ENCODE results near the gene SPTBN1. TPM values are rescaled to one million over a fixed set of nuclear protein-coding genes. Genes with fewer than 3 reads are reported as not detected.

Gene SPTBN1
- total RNA-seq, 4 donors from 2014 or later, result 65.0 to 217 (median 85.3) TPM

DNA sequence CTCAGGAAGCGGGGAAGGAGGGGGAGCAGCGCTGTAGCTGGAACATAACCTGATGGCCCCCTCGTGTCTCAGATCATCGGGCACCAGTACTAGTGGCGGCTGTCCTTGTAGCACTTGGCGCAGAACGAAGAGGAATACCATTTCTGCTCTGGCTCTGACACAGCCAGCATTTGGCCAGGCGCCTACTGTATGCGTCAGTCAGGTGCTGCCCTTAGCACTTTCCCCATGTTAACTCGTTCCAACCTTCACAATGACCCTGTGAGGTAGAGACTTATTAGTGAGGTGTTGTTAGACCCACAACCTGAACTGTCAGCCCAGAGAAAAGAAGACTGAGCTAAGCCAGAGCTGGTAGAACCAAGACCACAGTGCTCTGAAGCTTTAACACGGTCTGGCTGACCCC, 219.6 kb downstream of the SPTBN1 start:
- Histone ChIP-seq H3K27me3 (no peaks in the 10 kb centered on the region), H3K4me3 (no peak overlapping the region), H3K9me3 (no peaks in the 10 kb centered on the region), H3K36me3 (peaks cover 0 to 5% (median 0%) of the 10 kb centered on the region in 3 donors), H3K4me1 (peaks cover 20 to 55% (median 28%) of the 10 kb centered on the region in 3 donors), H3K27ac (peak overlapping the region in 1 of 4 donors; percentile 94)
- DNase-seq, result no peak
- 19 to 48% methylated on average over 11 of the region's 11 CpGs for WGBS, 2 donors
- TF ChIP-seq POLR2A (IDR thresholded peaks at IDR 0.05), result no peak
- TF ChIP-seq, protein P1, sequence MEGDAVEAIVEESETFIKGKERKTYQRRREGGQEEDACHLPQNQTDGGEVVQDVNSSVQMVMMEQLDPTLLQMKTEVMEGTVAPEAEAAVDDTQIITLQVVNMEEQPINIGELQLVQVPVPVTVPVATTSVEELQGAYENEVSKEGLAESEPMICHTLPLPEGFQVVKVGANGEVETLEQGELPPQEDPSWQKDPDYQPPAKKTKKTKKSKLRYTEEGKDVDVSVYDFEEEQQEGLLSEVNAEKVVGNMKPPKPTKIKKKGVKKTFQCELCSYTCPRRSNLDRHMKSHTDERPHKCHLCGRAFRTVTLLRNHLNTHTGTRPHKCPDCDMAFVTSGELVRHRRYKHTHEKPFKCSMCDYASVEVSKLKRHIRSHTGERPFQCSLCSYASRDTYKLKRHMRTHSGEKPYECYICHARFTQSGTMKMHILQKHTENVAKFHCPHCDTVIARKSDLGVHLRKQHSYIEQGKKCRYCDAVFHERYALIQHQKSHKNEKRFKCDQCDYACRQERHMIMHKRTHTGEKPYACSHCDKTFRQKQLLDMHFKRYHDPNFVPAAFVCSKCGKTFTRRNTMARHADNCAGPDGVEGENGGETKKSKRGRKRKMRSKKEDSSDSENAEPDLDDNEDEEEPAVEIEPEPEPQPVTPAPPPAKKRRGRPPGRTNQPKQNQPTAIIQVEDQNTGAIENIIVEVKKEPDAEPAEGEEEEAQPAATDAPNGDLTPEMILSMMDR (IDR thresholded peaks at IDR 0.05), result no peak
- intact Hi-C loops (cut with DNase I), result no loop called here

- Histone ChIP-seq H3K36me3 (no peaks in the 10 kb centered on the region), H3K4me1 (peaks cover 20 to 46% (median 28%) of the 10 kb centered on the region in 3 donors), H3K4me3 (no peak overlapping the region), H3K9me3 (no peaks in the 10 kb centered on the region), H3K27me3 (no peaks in the 10 kb centered on the region), H3K27ac (no peak overlapping the region)
- intact Hi-C loops (cut with DNase I), result no loop called here
- no peak for DNase-seq
- WGBS, 2 donors, result 67 to 100% methylated on average over 1 to 2 of the region's 2 CpGs
- no peak for TF ChIP-seq POLR2A (IDR thresholded peaks at IDR 0.05)
- TF ChIP-seq, protein P1 (IDR thresholded peaks at IDR 0.05), result no peak
Observed at GRCh38 chr2:54676656-54677055, 220.5 kb downstream of the SPTBN1 start.

GRCh38 chr2:54677476-54678265, 221.5 kb downstream of the SPTBN1 start:
- TF ChIP-seq POLR2A (IDR thresholded peaks at IDR 0.05), result no peak
- TF ChIP-seq, protein P1 (IDR thresholded peaks at IDR 0.05), result no peak
- DNase-seq, result no peak
- Histone ChIP-seq H3K36me3 (no peaks in the 10 kb centered on the region), H3K9me3 (no peaks in the 10 kb centered on the region), H3K27ac (no peak overlapping the region), H3K27me3 (no peaks in the 10 kb centered on the region), H3K4me1 (peaks cover 16 to 36% (median 21%) of the 10 kb centered on the region in 3 donors), H3K4me3 (no peak overlapping the region)
- 77 to 90% methylated on average over 4 to 6 of the region's 6 CpGs for WGBS, 2 donors
- intact Hi-C loops (cut with DNase I), result no loop called here

- H3K4me1 ChIP-seq, result peaks cover 5 to 25% (median 13%) of the 10 kb centered on the region in 3 donors
- H3K9me3 ChIP-seq, result no peaks in the 10 kb centered on the region
- no peak overlapping the region for H3K27ac ChIP-seq
- WGBS, 2 donors, result 84 to 86% methylated on average over 3 of the region's 3 CpGs
- no peaks in the 10 kb centered on the region for H3K36me3 ChIP-seq
- H3K27me3 ChIP-seq, result no peaks in the 10 kb centered on the region
- no peak for DNase-seq
- intact Hi-C loops (cut with DNase I), result no loop called here
- H3K4me3 ChIP-seq, result no peak overlapping the region
- TF ChIP-seq POLR2A (IDR thresholded peaks at IDR 0.05), result no peak
- TF ChIP-seq, protein P1 (IDR thresholded peaks at IDR 0.05), result no peak
Observed at GRCh38 chr2:54678719-54679118, 222.6 kb downstream of the SPTBN1 start.

DNA sequence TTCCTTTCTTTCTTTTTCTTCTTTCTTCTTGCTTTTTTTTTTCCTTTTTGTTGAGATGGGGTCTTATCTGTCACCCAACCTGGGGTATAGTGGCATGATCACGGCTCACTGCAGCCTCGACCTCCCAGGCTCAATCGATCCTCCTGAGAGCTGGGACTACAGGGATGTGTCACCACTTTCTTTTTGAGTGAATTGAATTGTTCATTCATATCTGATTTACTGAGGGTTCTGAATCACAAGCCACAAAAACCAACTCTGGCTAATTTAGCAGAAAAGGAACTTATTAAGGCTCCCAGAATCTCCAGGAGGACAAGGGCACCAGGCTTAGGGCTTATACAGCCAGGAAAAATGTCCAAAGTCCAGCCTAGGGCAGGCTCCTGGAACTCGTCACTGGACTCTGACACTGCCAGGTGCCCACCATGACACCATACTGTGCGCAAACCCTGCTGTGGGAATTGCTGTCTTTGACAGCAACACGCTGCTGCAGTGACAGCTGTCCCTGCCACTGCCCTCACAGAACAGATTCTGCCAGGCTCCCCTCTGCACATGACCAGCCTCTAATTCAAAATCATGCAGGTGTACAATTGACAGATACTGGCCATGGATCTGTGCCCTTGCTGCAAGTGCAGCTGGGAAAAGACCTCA, 224.4 kb downstream of the SPTBN1 start:
- TF ChIP-seq, protein P1 (IDR thresholded peaks at IDR 0.05), result no peak
- TF ChIP-seq POLR2A (IDR thresholded peaks at IDR 0.05), result no peak
- 60 to 68% methylated on average over 4 to 6 of the region's 6 CpGs for WGBS, 2 donors
- no peak for DNase-seq
- H3K36me3 ChIP-seq, result no peaks in the 10 kb centered on the region
- H3K4me1 ChIP-seq, result peaks cover 0 to 7% (median 2%) of the 10 kb centered on the region in 3 donors
- no peaks in the 10 kb centered on the region for H3K27me3 ChIP-seq
- no peak overlapping the region for H3K4me3 ChIP-seq
- no peaks in the 10 kb centered on the region for H3K9me3 ChIP-seq
- intact Hi-C loops (cut with DNase I), result no loop called here
- H3K27ac ChIP-seq, result no peak overlapping the region
